OCI-LY1 (cell line): Measurements from ENCODE around the gene RPL35A.

Source experiments
- H2AFZ ChIP-seq: fragments of 200-600 bp; sonication (generic), shearing (Covaris generic); 2 replicates; pipeline ENCODE4 v1.6.0; 2014; ENCODE audit warnings: antibody characterized with exemption, mild to moderate bottlenecking, low read length
- H3F3A ChIP-seq: fragments of 200-600 bp; sonication (generic), shearing (Covaris generic); 2 replicates; pipeline ENCODE4 v1.6.0; 2014; ENCODE audit warnings: mild to moderate bottlenecking, antibody characterized with exemption, low read length, moderate library complexity; ENCODE audit not compliant: insufficient read depth
- H3K27ac ChIP-seq: fragments of 200-600 bp; sonication (generic); 2 replicates; pipeline ENCODE4 v1.5.1; 2014; ENCODE audit warnings: low read length, mixed run types, mild to moderate bottlenecking, low read depth; ENCODE audit not compliant: poor library complexity, severe bottlenecking
- H3K27me3 ChIP-seq: fragments of 200-600 bp; sonication (generic); 2 replicates; pipeline ENCODE4 v1.6.0; 2014; ENCODE audit warnings: antibody characterized with exemption, mild to moderate bottlenecking, low read length, moderate library complexity; ENCODE audit not compliant: insufficient read depth
- H3K36me3 ChIP-seq: fragments of 200-600 bp; sonication (generic); 2 replicates; pipeline ENCODE4 v1.6.1; 2014; ENCODE audit warnings: mild to moderate bottlenecking, antibody characterized with exemption, low read length, moderate library complexity, mixed read lengths; ENCODE audit not compliant: insufficient read depth
- H3K4me1 ChIP-seq: fragments of 200-600 bp; sonication (generic); 2 replicates; pipeline ENCODE4 v1.5.1; 2014; ENCODE audit warnings: mild to moderate bottlenecking, low read length, moderate library complexity; ENCODE audit not compliant: insufficient read depth, severe bottlenecking
- H3K4me2 ChIP-seq: fragments of 200-600 bp; sonication (generic), shearing (Covaris generic); 2 replicates; pipeline ENCODE4 v1.6.1; 2014; ENCODE audit warnings: low read length
- H3K4me3 ChIP-seq: fragments of 200-600 bp; sonication (generic); 2 replicates; pipeline ENCODE4 v1.5.1; 2014; ENCODE audit warnings: low read length, low read depth, mild to moderate bottlenecking, mixed read lengths; ENCODE audit not compliant: poor library complexity, severe bottlenecking
- H3K79me2 ChIP-seq: fragments of 200-600 bp; shearing (Covaris generic); 2 replicates; pipeline ENCODE4 v1.6.1; 2016; ENCODE audit warnings: mixed run types, low read length, mixed read lengths; ENCODE audit not compliant: insufficient read depth
- H3K9ac ChIP-seq: fragments of 200-600 bp; sonication (generic), shearing (Covaris generic); 2 replicates; pipeline ENCODE4 v1.6.1; 2014; ENCODE audit warnings: mild to moderate bottlenecking, low read length, mixed read lengths
- H3K9me2 ChIP-seq: fragments of 200-600 bp; sonication (generic), shearing (Covaris generic); 2 replicates; pipeline ENCODE4 v1.6.1; 2014; ENCODE audit warnings: low read depth, mild to moderate bottlenecking, low read length, mixed read lengths
- H3K9me3 ChIP-seq: fragments of 200-600 bp; shearing (Covaris generic); 2 replicates; pipeline ENCODE4 v1.6.1; 2014; ENCODE audit warnings: low read length, mixed read lengths
- H4K20me1 ChIP-seq: fragments of 200-600 bp; sonication (generic), shearing (Covaris generic); 2 replicates; pipeline ENCODE4 v1.6.0; 2016; ENCODE audit warnings: mild to moderate bottlenecking, low read length; ENCODE audit not compliant: insufficient read depth
- CTCF ChIP-seq: fragments of 200-600 bp; sonication (generic), shearing (Covaris generic); IDR thresholded peaks from 2 replicates; pipeline ENCODE4 v1.5.1; 2017; ENCODE audit warnings: mild to moderate bottlenecking, antibody characterized with exemption, low read length, moderate library complexity, mixed read lengths
- EZH2 ChIP-seq: fragments of 200-600 bp; sonication (generic), shearing (Covaris generic); IDR thresholded peaks from 2 replicates; pipeline ENCODE4 v1.8.0; 2017; ENCODE audit warnings: borderline replicate concordance, mixed run types, mild to moderate bottlenecking, antibody characterized with exemption, low read length, moderate library complexity, mixed read lengths

The RPL35A gene

DNA sequence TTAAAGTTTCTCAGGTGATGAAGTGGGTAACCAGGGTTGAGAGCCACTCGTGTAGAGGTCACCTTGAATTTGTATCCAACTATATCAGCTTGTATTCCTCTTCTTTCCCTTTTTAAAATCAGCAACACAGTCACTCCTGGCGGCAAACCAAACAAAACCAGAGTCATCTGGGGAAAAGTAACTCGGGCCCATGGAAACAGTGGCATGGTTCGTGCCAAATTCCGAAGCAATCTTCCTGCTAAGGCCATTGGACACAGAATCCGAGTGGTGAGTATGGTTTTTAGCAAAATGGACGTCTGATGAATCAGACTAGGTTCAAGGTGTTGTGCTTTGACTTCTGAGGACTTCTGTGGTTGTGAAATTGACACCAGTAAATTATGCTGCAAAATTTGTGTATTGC, 3.9 kb downstream of the RPL35A start:
- H2AFZ ChIP-seq: no peak overlapping the region
- H3K4me1 ChIP-seq: peaks cover 43% of the 10 kb centered on the region
- no peak overlapping the region for H3K9ac ChIP-seq
- H3K4me3 ChIP-seq: no peak overlapping the region
- no peak overlapping the region for H3K4me2 ChIP-seq
- no peaks in the 10 kb centered on the region for H3K27me3 ChIP-seq
- H3K36me3 ChIP-seq: peaks cover 78% of the 10 kb centered on the region
- H3F3A ChIP-seq: peaks cover 18% of the 10 kb centered on the region
- H3K27ac ChIP-seq: no peak overlapping the region
- H3K79me2 ChIP-seq: peaks cover 20% of the 10 kb centered on the region
- H4K20me1 ChIP-seq: no peaks in the 10 kb centered on the region
- H3K9me2 ChIP-seq: no peaks in the 10 kb centered on the region
- H3K9me3 ChIP-seq: no peaks in the 10 kb centered on the region
- TF ChIP-seq CTCF (no peak), EZH2 (no peak)

DNA sequence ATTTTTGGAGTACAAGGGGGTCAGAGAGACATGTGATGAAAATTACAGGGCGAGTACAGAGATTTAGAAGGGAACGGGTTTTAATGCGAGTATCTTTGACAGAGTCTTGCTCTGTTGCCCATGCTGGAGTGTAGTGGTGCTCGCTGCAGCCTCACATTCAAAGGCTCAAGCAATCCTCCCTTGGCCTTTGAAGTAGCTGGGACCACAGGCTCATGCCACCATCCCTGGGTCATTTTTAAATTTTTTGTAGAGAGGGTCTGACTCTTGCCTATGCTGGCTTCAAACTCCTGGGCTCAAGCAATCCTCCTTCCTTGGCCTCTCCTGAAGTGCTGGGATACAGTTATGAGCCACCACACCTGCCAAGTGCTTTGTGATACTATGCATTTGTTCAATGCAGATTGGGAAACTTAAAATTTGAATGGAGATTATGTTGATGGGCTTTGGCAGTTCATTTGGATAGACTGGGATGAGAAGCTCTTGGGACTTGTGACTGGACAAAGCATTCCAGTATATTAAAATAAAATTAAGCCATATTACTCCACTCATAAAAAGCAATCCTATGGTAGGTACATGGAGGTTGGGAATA, 6.0 kb downstream of the RPL35A start:
- Histone ChIP-seq H3K9ac (no peak overlapping the region), H3F3A (peaks cover 18% of the 10 kb centered on the region), H2AFZ (no peak overlapping the region), H3K4me2 (no peak overlapping the region), H3K27ac (no peak overlapping the region), H3K27me3 (no peaks in the 10 kb centered on the region), H3K36me3 (peaks cover 70% of the 10 kb centered on the region), H4K20me1 (no peaks in the 10 kb centered on the region), H3K4me1 (peaks cover 49% of the 10 kb centered on the region), H3K79me2 (peaks cover 11% of the 10 kb centered on the region), H3K4me3 (no peak overlapping the region), H3K9me3 (no peaks in the 10 kb centered on the region), H3K9me2 (no peaks in the 10 kb centered on the region)
- no peak for TF ChIP-seq EZH2
- no peak for TF ChIP-seq CTCF

DNA sequence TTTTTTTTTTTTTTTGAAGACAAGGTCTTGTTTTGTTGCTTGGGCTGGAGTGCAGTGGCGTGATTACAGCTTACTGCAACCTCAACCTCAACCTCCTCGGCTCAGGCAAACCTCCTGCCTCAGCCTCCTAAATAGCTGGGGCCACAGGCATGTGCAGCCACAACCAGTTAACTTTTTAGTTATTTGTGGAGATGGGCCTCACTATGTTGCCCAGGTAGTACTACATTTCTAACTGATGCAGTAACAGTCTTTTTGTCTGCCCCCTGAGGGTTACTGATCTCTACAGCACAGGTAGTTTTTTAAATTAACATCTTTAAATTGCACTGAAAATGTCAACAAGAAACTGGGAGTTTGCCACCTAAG, 6.6 kb downstream of the RPL35A start:
- Histone ChIP-seq H3K4me2 (no peak overlapping the region), H4K20me1 (no peaks in the 10 kb centered on the region), H3K79me2 (peaks cover 5% of the 10 kb centered on the region), H3K9me3 (no peaks in the 10 kb centered on the region), H3K27me3 (no peaks in the 10 kb centered on the region), H3K9me2 (no peaks in the 10 kb centered on the region), H3K27ac (peak overlapping the region; percentile 56), H3K4me1 (peaks cover 46% of the 10 kb centered on the region), H3K9ac (no peak overlapping the region), H3F3A (peaks cover 18% of the 10 kb centered on the region), H3K36me3 (peaks cover 64% of the 10 kb centered on the region), H2AFZ (no peak overlapping the region), H3K4me3 (no peak overlapping the region)
- TF ChIP-seq CTCF (no peak), EZH2 (no peak)
